ENCODE results near the gene GEMIN5.

DNA sequence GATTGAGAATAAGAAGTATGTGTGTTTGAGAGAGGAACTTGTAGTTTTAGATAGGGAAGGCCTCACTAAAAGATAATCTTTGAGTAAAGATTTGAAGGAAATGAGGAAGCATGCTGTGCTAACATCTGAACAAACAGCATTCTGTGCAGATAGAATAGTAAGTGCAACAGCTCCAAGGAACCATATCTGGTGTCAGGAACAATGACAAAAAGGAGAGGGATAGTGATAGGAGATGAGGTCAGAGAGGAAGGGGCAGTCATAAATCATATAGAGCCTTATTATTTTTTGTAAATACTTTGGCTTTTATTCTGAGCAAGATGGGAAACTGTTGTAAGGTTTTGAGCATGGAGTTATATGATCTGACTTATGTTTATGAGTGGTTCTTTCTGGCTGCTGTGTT is 6.7 kb upstream of the GEMIN5 start:
- no peak for TF ChIP-seq RAD21 (IDR thresholded peaks at IDR 0.05; ENCODE audit: low read length)
- TF ChIP-seq CTCF (conservative IDR thresholded peaks at IDR 0.05; ENCODE audit: low read depth, low read length): no peak
- no peak for TF ChIP-seq SMC3 (IDR thresholded peaks at IDR 0.05; ENCODE audit: low read depth, low read length)
- no peak for TF ChIP-seq POLR2A (IDR thresholded peaks at IDR 0.05; ENCODE audit: low read depth, low read length)

All from IMR-90 (cell line).